Calu3 (cell line): ENCODE data around the gene UBALD1. TPM values are rescaled to one million over a fixed set of nuclear protein-coding genes. Genes with fewer than 3 reads are reported as not detected.

Source experiments
- BruUV-seq: library from RNA; stranded (reverse); fragments of 400-500 nt; replicated peaks from 2 replicates; lab custom pipeline; 2021; lab: Mats Ljungman, UMichigan
- CTCF ChIA-PET: fragments of 300-600 bp; sonication (Branson Sonifier 250); formaldehyde crosslinking; loops from one replicate; lab custom pipeline; 2022; ENCODE audit warnings: antibody characterized with exemption; lab: Charles Lee
- DNase-seq: peaks from one replicate; pipeline ENCODE4 v3.0.0; 2022
- H3K27ac Mint-ChIP-seq: one replicate; pipeline ENCODE4 v1.8.0; 2022; ENCODE audit warnings: mixed read lengths; ENCODE audit not compliant: unreplicated experiment
- H3K27me3 Mint-ChIP-seq: one replicate; pipeline ENCODE4 v1.8.0; 2022; ENCODE audit warnings: mixed read lengths; ENCODE audit not compliant: unreplicated experiment
- H3K36me3 Mint-ChIP-seq: one replicate; pipeline ENCODE4 v1.8.0; 2022; ENCODE audit warnings: mild to moderate bottlenecking, moderate library complexity, mixed read lengths; ENCODE audit not compliant: insufficient read depth, unreplicated experiment
- H3K4me1 Mint-ChIP-seq: one replicate; pipeline ENCODE4 v1.8.0; 2022; ENCODE audit warnings: mild to moderate bottlenecking, low read depth, mixed read lengths; ENCODE audit not compliant: unreplicated experiment
- H3K4me3 Mint-ChIP-seq: one replicate; pipeline ENCODE4 v1.8.0; 2022; ENCODE audit warnings: mild to moderate bottlenecking, low read depth, moderate library complexity, mixed read lengths; ENCODE audit not compliant: unreplicated experiment
- H3K9me3 Mint-ChIP-seq: one replicate; pipeline ENCODE4 v1.8.0; 2022; ENCODE audit warnings: low read depth, mixed read lengths; ENCODE audit not compliant: unreplicated experiment
- intact Hi-C: fragments of 100-400 bp; cut with micrococcal nuclease; formaldehyde crosslinking; loops from one replicate; pipeline ENCODE4 v1.10.0; 2022; ENCODE audit not compliant: unreplicated experiment
- total RNA-seq: library from RNA; stranded (reverse); gene quantifications from 2 replicates; pipeline ENCODE4 v1.2.3, GENCODE V29; 2022
- TF ChIP-seq, protein P1 (sequence below): fragments of 200-600 bp; IDR thresholded peaks from one replicate; pipeline ENCODE4 v1.8.0; 2022; ENCODE audit warnings: antibody characterized with exemption; ENCODE audit not compliant: unreplicated experiment

The UBALD1 gene
- total RNA-seq, 1 experiment from 2014 or later, result 54.4 TPM

DNA sequence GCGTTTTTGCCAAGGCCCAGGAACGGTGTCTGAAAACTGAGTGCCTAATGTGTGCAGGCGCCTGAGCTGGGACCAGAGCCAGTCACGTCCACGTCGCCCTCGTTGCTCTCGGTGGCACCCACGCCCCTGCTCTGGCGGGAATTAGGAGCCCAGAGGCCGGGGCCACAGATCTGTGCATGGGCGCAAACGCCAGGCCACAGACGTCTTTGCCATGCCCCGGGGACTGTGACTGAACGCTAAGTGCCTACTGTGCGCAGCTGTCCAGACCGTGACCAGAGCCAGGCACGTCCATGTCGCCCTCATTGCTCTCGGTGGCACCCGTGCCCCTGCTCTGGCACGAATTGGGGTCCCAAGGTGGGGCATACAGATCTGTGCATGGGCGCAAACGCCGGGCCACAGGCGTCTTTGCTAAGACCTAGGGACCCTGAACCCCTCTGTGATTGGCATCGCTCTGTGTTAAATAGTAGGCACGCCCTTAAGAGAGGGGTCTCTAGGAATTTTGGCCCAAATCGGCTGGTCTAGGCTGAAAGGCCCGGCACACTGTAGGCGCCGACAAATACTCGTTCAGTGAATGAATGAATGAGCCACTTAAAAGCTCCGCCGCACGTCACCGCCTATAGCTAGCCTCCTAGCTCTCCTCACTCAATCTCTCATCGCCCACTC, 827 bp upstream of the UBALD1 start:
- BruUV-seq, result no TSS peak
- TF ChIP-seq, protein P1, sequence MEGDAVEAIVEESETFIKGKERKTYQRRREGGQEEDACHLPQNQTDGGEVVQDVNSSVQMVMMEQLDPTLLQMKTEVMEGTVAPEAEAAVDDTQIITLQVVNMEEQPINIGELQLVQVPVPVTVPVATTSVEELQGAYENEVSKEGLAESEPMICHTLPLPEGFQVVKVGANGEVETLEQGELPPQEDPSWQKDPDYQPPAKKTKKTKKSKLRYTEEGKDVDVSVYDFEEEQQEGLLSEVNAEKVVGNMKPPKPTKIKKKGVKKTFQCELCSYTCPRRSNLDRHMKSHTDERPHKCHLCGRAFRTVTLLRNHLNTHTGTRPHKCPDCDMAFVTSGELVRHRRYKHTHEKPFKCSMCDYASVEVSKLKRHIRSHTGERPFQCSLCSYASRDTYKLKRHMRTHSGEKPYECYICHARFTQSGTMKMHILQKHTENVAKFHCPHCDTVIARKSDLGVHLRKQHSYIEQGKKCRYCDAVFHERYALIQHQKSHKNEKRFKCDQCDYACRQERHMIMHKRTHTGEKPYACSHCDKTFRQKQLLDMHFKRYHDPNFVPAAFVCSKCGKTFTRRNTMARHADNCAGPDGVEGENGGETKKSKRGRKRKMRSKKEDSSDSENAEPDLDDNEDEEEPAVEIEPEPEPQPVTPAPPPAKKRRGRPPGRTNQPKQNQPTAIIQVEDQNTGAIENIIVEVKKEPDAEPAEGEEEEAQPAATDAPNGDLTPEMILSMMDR, result no peak
- Mint-ChIP-seq H3K9me3 (no peaks in the 10 kb centered on the region), H3K36me3 (peaks cover 56% of the 10 kb centered on the region), H3K4me3 (peak overlapping the region; percentile 83), H3K27ac (peak overlapping the region; percentile 94), H3K4me1 (peaks cover 24% of the 10 kb centered on the region), H3K27me3 (no peaks in the 10 kb centered on the region)
- CTCF ChIA-PET, result interaction anchor here (0.6 to 1.3 kb wide), 3 partner anchors 9 to 1557 kb away, joined by 3 to 7 read pairs (median 4); partner anchors contain the start of gene MGRN1
- intact Hi-C loops, result no loop called here
- no peak for DNase-seq

DNA sequence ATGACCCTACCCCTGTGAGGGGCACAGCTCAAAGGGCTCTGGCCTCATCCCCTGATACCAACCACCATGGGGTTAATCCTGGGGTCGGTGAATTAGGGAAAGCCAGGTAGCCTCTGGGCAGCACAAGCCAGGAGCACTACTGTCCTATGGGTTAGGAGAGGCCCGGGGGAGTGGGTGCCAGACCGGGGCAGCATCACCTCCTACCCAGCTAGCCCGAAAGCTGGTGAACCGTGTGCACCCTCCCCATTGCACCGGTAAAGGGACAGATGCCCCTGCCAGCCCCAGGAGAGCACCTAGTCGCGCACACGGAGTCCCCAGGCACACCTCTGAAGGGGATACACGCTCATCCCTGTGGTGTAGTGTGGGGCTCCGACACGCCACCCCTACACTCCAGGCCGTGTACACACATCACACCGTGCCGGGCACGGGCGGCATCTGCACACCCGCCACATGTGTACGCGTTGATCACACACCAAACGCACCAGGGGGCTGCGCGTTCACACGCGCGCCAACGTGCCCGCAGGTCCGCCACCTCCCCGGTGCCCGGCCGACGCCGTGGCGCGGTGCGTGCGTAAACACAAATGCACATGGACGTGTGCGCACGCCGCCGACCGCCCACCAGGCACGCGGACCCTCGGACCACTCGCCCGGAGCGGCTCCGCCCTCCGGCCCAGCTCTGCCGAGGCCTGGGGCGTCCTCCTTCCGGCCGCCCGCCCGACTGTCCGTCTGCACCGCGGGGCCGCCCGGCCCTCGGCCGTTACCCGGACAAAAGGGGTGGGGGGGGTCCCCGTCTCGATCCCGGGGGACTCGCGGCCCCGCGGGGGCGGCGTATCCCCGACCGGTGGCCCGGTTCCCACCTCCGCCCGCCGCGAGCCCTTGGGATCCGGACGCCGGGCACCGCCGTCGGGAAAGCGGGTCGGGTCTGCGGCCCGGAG, 785 bp downstream of the UBALD1 start:
- peak; percentile 46 for DNase-seq
- no peaks in the 10 kb centered on the region for H3K27me3 Mint-ChIP-seq
- H3K4me3 Mint-ChIP-seq, result peak overlapping the region; percentile 83
- H3K36me3 Mint-ChIP-seq, result peaks cover 65% of the 10 kb centered on the region
- no peaks in the 10 kb centered on the region for H3K9me3 Mint-ChIP-seq
- intact Hi-C loops, result no loop called here
- BruUV-seq, result no TSS peak
- CTCF ChIA-PET, result interaction anchor here (0.9 to 1.1 kb wide), 3 partner anchors 10 to 29 kb away, joined by 3 to 5 read pairs (median 4); partner anchors contain the start of gene MGRN1
- H3K4me1 Mint-ChIP-seq, result peaks cover 24% of the 10 kb centered on the region
- TF ChIP-seq, protein P1, result no peak
- H3K27ac Mint-ChIP-seq, result peak overlapping the region; percentile 70

DNA sequence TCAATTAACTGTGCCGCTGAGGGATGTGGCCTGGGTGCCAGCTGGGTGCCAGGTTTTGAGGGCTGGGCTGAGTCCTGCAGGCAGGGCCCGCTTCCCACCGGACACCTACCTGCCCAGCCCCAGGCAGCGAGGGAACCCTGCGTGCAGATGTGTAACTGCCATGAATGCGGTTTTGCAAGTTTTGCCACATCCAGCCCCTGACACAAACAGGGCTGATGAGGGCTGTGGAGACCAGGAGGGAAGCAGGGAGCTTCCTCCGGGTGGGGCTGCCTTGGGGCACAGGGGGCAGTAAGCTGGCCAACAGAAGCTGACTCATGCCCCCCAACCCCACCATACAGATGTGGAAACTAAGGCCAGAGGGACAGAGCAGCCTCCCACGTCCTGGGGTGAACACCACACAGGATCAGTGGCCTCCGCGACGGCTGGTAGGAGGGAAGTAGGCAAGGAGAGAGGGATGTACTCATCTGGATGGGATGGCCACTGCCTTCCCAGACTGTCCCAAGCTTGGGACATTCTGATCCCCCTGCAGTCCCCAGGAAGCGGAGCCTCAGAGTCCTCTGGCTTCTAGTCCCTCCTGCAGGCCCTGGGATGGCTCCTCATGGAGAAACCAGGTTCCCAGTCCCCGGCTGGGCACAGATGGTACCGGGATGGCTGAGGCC, 1.6 kb downstream of the UBALD1 start:
- TSS peak; percentile 36 for BruUV-seq

More for the DNA sequence above, 1.6 kb downstream of the UBALD1 start:
- H3K27ac Mint-ChIP-seq, result peak overlapping the region; percentile 70
- no peaks in the 10 kb centered on the region for H3K9me3 Mint-ChIP-seq
- peaks cover 70% of the 10 kb centered on the region for H3K36me3 Mint-ChIP-seq
- intact Hi-C loops, result no loop called here
- H3K4me3 Mint-ChIP-seq, result peak overlapping the region; percentile 83
- TF ChIP-seq, protein P1, result no peak
- no peaks in the 10 kb centered on the region for H3K27me3 Mint-ChIP-seq
- CTCF ChIA-PET, result interaction anchor here (0.9 to 1.1 kb wide), 2 partner anchors 11 to 28 kb away, joined by 3 to 4 read pairs; partner anchors contain the start of gene MGRN1
- H3K4me1 Mint-ChIP-seq, result peaks cover 24% of the 10 kb centered on the region
- peak; percentile 58 for DNase-seq
